NCI-H510A (cell line): ENCODE data around the gene IL15RA.
"Not testable (repeated sequence)": the region's sequence is repeated elsewhere in the genome, so short reads cannot be mapped to it uniquely, and the experiment has no call there.

Experiments
- DNase-seq: peaks from one replicate; lab custom pipeline; 2025; lab: John Stamatoyannopoulos, UW

Gene IL15RA

DNA sequence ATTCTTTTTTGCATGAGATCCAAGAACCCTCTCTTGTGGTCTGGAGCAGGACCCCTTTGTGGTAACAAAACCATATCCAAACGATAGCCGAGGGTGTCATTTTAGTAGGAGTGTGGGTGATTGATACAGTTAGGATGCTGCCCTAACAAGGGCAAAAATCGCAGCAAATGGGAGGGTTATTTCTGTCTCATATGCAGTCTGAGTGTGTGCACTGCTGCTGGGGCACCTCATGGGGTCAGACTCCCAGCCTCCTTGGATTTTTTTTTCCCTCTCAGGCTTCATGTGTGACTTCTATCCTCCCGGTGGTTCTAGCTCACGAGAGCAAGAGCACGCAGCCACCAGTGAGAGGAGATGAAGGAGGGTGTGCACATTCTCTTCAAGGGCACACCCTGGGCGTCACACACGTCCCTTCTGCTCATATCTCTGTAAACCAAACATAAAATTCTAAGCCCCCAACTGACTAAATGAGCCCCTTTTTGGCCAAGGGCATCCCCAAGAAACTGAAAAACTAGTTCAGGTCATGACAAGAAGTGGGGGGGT lies 28.6 kb upstream of the IL15RA start:
- no peak for DNase-seq

DNA sequence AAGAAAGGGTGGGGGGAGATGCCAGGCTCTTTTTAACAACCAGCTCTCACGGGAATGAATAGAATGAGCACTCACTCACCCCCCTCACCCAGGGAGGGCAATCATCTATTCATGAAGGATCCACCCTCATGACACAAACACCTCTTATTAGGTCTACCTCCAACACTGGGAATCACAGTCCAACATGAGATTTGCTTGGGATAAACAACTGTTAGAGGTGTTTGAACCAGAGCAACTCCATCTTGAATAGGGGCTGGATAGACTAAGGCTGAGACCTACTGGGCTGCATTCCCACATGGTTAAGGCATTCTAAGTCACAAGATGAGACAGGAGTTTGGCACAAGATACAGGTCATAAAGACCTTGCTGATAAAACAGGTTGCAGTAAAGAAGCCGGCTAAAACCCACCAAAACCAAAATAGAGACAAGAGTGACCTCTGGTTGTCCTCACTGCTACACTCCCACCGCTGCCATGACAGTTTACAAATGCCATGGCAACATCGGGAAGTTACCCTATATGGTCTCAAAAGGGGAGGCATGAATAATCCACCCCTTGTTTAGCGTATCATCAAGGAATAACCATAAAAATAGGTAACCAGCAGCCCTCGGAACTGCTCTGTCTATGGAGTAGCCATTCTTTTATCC lies 27.9 kb upstream of the IL15RA start:
- not testable (repeated sequence) for DNase-seq

DNA sequence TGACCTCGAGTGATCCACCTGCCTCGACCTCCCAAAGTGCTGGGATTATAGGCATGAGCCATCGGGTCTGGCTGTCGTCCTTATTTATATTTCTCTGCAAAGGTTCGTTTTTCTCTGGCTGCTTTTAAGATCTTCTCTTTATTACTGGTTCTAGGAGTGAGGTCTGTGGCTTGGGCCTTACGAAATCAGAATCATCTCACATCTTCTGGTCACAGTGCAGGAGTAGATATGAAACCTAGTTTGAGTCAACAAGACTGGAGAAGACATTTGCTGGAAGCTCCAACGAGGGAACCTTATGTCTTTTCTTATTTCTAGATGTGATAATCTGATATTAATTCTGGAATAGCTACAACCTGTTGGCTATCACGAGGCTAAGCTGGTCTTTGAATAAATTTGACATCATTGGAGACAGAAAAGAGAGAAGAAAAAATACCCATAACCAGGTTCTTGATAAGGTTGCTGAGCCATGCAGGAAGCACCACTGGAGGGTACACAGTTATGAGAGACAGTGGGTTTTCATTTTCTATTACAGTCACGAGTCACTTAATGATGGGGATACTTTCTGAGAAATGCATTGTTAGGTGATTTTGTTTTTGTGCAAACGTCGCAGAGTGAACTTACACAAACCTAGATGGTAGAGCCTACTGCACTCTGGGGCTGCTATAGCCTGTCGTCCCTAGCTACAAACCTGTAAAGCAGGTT lies 25.6 kb upstream of the IL15RA start:
- DNase-seq = no peak

DNA sequence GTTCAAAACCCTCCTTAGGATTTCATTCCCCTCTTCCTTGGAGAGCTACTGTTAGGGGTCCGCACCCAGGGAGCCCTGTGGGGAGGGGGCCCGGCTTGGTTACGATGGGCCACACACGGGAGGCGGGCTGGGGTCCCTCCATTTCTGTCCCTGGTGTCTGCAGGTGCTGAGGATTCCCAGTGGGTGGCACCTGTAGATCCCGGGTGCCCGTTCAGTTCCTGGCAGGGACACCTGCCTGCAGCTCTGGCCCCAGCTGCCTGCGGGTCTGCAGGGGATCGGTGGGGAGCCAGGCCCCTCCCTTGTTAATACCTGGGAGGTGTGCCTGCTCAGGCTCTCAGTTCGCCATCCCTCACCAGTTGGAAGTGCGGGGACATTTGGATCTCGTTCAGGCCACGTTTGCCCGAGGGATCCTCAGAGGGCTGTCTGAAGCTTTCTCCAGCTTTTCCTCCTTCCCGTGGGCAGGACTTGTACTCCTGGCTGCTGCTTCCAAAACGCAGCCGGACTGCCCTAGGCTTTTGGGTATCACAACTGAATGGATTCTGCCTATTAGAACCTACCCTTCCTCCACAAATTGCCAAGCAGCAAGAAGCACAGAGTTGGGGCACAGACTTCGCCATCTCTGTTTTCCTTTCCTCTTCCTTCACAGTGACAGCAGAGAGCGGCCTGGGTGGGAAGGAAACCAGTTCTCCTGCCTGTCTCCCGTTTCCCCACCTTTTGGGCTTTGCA lies 22.3 kb upstream of the IL15RA start:
- no peak for DNase-seq

DNA sequence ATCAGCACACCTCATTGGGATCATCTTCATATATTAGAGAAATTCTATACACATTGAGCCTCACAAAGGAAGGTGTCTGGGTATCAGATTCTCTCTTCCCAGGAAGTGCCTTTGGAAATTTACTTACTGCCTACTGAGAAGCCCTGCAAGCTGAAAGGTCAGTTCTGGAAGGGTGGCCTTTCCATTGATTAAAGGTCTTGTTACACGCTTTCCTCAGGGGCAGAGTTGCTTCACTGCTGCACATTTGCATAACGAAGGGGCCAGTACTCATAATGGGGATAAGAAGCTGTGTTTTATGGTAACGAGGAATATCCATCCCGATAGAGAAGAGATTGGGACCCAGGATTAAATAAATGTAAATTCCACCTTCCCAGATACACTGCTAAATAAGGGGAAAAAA lies 19.4 kb upstream of the IL15RA start:
- DNase-seq = no peak

DNA sequence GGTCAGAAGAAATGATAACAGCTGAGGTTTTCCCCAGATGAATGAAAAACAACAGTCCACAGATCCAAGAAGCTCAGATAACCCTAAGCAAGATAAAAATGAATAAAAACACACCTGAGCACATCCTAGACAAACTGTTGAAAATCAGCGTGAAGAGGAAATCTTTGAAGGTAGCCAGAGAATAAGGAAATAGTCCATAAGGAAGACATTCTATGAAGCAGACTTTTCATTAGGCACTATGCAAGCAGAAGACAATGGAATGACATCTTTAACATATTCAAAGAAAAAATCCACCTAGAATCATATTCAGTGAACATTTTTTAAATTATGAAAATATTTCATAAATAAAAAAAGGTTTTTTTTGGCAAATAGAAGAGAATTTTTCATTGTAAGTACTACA lies 15.1 kb upstream of the IL15RA start:
- no peak for DNase-seq

DNA sequence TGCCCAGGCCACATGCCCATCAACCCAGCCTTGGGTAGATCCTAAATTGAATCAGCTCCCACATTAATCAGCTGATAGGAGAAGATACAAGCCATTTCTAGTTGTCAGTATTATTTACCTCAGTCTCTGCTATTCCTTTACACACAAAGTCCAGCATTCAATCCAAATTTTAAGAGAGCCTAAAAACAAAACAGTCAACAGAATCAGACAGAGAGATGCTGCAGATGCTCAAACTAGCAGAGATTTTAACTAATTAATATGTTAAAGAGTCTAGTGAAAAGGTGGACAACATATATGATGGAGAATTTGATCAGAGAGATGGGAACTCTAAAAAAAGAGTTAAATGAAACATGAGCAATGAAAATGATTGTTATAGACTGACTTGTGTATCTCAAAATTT lies 14.4 kb upstream of the IL15RA start:
- no peak for DNase-seq

DNA sequence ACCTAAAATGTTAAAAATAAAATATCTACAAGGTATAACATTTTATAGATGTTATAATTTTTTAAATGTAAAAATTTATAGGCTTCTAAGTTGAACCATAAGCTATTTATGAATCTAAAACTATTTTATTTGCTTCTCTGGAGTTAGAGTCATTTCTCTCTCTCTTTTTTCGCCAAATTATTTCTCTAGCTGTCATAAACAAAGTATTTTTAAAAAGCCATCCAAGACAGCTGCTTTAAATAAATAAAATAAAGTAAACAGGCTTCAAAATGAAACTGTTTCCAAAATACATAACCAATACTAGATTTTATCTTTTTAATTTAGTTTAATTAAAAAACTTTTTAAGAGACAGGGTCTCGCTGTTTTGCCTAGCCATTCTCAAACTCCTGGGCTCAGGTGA lies 12.4 kb upstream of the IL15RA start:
- no peak for DNase-seq

DNA sequence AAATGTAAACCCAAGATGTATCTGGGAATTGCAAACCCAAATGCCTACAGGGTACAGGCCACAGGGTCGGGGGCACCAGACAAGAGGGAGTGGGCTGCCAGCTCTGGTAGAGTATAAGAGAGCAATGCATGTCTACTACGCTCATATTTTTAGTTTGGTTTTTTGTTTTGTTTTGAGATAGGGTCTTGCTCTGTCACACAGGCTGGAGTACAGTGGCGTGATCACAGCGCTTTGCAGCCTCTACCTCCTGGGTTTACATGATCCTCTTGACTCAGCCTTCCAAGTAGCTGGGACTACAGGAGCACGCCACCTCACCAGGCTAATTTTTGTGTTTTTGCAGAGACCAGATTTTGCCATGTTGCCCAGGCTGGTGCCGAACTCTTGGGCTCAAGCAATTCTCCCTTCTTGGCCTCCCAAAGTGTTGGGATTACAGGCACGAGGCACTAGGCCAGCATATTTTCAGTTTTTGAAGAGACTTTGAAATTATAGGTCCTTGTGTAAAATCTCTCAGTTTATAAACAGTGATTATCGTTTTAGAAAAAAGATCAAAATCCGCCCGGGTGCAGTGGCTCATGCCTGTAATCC lies 11.1 kb upstream of the IL15RA start:
- no peak for DNase-seq

DNA sequence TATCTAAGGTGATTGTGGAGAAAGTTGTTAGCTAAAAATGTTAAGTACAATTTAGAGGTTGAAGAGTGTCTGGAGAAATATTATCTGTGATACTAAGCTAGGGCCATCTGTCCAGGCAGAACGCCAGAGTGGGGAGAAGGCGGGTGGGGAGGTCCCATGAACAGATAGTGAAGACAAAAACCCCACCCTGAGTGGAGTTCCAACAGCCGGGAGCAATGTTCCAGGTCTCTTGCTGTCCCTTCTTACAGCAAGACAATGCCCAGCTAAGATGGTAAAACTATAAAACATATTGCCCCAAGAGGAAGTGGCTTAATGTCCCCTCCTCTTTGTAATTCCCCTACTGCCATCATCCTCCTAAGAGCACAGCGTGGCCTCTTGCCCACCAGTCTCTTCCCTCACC lies 10.4 kb upstream of the IL15RA start:
- DNase-seq = no peak

DNA sequence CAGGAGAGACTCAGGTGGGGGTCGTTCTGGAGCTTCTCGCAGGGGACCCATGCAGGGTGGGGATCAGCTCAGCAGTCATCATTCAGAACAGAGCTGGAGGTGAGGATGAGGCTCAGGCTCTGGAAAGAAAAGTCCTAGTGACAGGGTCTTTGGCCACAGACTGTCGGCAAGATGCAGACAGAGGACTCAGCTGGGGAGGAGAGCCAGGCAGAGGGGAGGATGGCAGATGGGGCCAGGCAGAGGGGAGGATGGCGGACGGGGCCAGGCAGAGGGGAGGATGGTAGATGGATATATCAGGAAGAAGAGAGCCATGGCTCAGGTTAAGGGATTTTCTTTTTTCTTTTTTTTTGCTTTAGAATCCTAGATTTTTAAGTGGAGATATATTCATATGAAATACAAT lies 7.7 kb upstream of the IL15RA start:
- no peak for DNase-seq

DNA sequence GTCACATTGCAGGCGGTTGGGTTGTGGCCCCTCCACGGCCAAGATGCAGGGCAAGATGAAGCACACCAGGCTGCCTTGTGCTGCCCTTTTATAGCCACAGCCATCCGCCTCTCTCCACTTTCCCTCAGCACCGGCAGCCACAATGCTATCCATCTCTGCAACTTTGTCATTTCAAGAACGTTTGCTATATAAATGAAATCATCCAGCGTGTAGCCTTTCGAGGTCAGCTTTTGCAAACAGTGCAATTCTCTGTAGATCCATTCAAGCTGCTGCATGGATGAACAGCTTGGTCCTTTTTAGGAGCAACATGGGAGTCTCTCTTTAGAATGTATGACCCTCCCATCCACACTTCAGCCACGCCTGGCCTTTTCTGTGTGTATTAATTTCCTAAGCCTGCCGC lies 6.4 kb upstream of the IL15RA start:
- DNase-seq = no peak

DNA sequence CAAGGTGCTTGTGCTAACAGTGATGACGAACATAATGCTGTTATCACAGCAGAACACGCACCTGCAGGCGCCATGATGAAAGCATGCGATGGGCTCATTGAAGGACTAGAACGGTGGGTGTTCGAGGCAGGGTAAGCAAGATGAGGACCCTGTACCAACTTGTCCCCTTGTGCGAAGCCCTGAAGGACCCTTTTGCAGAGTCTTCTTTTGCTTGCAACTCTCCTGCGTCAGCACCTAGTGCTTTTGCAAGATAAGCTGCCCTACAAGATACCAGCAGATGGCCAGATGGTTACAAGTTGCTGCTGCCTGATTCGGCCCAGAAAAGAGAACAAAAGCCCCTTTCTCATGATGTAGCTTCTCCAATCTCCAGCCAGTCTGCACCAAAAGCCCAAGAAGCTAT lies 4.2 kb upstream of the IL15RA start:
- no peak for DNase-seq

DNA sequence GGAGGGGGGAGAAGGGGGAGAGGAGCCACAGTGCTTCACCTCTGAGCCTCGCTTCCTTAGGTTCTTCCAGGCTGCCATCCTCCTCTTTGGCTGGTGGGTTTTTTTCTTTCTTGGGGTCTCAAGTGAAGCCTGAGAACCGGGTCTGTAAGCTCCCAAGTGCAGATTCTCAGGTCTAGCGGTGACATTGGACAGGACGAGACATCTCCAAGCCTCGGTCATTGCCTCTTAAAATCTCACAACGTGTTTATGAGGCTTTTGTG lies 817 bp upstream of the IL15RA start:
- no peak for DNase-seq

DNA sequence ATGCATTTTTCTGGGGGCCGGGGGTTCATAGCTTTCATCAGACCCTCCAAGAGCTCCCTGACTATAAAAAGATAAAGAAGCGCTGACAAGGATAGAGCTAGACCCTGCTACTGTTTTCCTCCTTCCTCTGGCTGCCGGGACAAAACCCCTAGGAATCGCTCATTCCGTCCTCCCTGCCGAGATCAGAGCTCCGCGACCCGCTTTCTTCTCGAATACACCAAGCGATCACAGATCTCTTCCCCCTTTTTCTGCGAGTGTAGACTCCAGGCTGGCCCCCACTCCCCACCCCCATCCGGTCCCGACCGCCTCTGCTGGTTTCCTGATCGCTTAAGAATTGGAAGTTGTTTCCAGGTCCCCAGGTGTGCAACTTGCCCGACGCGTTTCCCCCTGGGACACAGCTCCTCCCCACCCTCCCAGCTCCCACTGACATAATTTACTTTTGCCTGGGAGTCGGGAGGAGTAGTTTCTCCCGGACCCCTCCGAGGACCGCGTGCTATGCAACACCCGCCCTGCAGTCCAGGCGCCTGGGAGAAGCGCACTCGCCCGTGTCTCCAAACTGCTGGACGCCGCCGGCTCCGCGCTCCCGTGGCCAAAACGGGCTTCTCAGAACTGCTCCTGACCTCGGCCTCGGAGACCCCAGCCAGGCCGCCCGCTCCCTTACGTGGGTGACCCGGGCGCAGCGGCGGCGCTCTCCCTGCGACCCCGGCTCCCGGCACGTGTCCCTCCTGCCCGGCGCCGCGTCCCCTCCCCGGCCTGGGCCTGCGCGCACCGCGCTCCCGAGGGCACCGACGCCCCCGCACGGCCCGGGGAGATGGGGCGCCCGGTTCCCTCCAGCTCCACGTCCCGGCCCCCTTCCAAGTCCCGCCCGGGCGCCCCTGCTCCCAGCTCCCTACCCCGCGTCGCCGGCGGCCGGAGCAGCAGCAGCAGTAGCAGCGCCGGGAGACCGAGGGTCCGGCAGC lies 552 bp downstream of the IL15RA start:
- no peak for DNase-seq

DNA sequence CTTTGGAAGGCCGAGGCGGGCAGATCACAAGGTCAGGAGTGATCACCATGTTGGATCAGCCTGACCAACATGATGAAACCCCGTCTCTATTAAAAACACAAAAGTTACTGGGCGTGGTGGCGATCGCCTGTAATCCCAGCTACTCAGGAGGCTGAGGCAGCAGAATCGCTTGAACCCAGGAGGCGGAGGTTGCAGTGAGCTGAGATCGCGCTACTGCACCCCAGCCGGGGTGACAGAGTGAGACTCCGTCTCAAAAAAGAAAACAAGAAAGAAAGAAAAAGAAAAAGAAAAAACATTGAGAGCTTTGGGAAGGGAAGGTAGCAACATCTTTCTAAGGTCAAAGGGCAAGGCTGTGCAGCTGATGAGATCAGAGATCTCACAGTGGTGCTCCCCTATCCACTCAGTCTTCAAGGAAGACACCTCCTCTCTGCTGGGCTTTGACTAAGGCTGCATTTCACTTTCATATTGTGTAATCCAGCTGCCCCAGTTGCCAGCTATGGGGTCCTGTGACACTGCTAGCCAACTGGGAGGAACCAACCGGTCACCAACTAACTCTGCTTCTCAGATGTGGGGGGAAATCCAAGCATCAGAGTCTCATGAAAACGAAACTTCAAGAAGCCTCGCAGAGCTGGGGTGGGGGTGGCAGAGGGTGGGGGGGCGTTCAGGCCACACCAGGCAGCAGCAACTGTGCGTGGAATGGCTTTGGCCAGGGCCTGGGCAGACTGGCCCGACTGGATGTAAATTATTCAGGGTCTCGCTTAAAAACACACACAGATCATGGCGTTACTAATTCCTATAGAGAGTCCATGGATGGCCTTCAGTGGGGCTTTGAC lies 1.5 kb downstream of the IL15RA start:
- no peak for DNase-seq

DNA sequence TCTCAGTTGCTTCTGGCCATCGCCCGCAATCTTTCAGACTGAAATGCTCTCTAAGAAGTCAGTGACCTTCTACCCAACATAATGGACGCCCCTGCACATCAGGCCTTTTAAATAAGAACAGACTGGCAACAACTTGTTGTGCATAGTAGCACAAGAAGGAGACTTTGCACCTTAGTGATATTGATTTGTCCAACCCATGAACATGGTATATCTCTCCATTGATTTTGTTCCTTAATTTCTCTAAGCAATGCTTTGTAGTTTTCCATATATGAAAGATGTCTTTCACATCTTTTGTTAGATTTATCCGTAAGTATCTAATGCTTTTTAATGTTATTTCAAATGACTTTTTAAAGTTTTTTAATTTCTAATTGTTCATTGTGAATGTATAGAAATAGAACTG lies 4.3 kb downstream of the IL15RA start:
- no peak for DNase-seq

DNA sequence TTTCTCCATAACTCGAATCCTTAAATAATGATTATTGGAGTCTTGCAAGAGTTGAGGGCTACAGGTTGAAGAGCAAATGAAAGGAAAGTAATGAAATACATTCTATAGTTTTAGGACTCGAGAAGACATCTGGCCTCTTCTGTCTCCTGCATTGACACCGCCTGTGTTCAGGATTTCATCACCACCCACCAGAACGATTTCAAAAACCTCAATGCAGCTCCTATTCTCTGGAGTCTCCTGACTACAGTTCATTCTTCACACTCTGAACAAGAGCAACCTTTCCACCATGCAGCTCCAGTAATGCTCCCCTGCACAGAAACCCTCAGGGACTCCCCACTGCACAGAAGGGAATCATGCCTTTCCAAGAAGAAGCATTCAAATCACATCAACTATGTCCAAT lies 5.5 kb downstream of the IL15RA start:
- DNase-seq = no peak

DNA sequence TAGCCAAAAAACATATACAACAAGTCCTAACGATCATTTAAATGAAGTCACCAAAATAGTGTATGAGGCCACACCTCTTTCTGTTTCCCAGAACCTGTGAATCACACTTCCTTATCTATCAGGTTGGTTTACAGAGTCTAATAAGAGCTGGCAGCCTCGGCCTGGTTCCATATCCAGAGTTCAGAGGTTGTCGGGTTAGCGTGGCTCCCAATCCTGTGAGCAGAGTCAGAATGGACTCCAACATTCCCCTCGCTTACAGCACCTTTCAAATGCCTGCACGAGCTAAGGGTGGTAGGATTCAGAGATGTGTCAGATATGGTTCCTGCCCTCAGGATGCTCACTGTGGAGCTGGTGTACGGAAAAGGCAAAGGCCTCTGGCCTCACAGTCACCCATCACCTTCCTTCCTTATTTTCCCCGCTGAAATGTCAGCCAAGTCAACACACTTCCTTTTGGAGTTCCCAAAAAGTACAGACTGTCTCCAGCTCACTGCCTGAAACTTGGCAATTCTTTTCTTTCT lies 6.0 kb downstream of the IL15RA start:
- DNase-seq = no peak

DNA sequence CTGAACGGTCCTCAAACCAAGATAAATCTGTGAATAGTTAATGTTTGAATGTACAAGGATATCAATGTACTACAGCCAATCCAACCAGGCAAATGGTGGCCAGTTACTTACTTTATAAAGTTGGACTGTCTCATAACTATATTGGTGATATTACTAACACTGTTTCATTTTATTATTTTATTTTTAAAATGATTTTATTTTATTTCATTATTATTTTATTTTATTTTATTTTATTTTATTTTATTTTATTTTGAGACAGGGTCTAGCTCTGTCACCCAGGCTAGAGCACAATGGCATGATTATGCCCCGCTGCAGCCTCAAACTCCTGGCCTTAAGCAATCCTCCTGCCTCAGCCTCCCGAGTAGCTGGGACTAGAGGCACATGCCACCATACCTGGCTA lies 6.8 kb downstream of the IL15RA start:
- no peak for DNase-seq

DNA sequence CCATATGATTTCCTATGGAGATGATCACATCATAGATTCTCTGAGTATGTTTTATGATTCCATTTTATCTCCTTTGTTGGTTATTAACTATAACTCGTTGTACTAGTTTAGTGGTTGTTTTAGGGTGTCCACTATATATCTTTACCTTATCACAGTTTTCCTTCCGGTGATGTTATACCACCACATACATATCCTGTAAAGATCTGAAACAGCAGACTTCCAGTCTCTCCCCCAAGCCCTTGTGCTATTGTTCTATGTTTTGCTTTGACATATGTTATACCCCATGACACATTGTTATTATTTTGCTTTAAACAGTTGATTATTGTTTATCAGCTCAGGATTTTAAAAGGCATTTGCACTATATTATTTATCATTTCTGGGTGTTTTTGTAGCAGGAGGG lies 7.3 kb downstream of the IL15RA start:
- no peak for DNase-seq
